OCI-LY1 (cell line): ENCODE results near the gene CCDC33.

Experiments used
- H2AFZ ChIP-seq: fragments of 200-600 bp; sonication (generic), shearing (Covaris generic); 2 replicates; pipeline ENCODE4 v1.6.0; 2014; ENCODE audit warnings: antibody characterized with exemption, mild to moderate bottlenecking, low read length
- H3F3A ChIP-seq: fragments of 200-600 bp; sonication (generic), shearing (Covaris generic); 2 replicates; pipeline ENCODE4 v1.6.0; 2014; ENCODE audit warnings: mild to moderate bottlenecking, antibody characterized with exemption, low read length, moderate library complexity; ENCODE audit not compliant: insufficient read depth
- H3K27ac ChIP-seq: fragments of 200-600 bp; sonication (generic); 2 replicates; pipeline ENCODE4 v1.5.1; 2014; ENCODE audit warnings: low read length, mixed run types, mild to moderate bottlenecking, low read depth; ENCODE audit not compliant: poor library complexity, severe bottlenecking
- H3K27me3 ChIP-seq: fragments of 200-600 bp; sonication (generic); 2 replicates; pipeline ENCODE4 v1.6.0; 2014; ENCODE audit warnings: antibody characterized with exemption, mild to moderate bottlenecking, low read length, moderate library complexity; ENCODE audit not compliant: insufficient read depth
- H3K36me3 ChIP-seq: fragments of 200-600 bp; sonication (generic); 2 replicates; pipeline ENCODE4 v1.6.1; 2014; ENCODE audit warnings: mild to moderate bottlenecking, antibody characterized with exemption, low read length, moderate library complexity, mixed read lengths; ENCODE audit not compliant: insufficient read depth
- H3K4me1 ChIP-seq: fragments of 200-600 bp; sonication (generic); 2 replicates; pipeline ENCODE4 v1.5.1; 2014; ENCODE audit warnings: mild to moderate bottlenecking, low read length, moderate library complexity; ENCODE audit not compliant: insufficient read depth, severe bottlenecking
- H3K4me2 ChIP-seq: fragments of 200-600 bp; sonication (generic), shearing (Covaris generic); 2 replicates; pipeline ENCODE4 v1.6.1; 2014; ENCODE audit warnings: low read length
- H3K4me3 ChIP-seq: fragments of 200-600 bp; sonication (generic); 2 replicates; pipeline ENCODE4 v1.5.1; 2014; ENCODE audit warnings: low read length, low read depth, mild to moderate bottlenecking, mixed read lengths; ENCODE audit not compliant: poor library complexity, severe bottlenecking
- H3K79me2 ChIP-seq: fragments of 200-600 bp; shearing (Covaris generic); 2 replicates; pipeline ENCODE4 v1.6.1; 2016; ENCODE audit warnings: mixed run types, low read length, mixed read lengths; ENCODE audit not compliant: insufficient read depth
- H3K9ac ChIP-seq: fragments of 200-600 bp; sonication (generic), shearing (Covaris generic); 2 replicates; pipeline ENCODE4 v1.6.1; 2014; ENCODE audit warnings: mild to moderate bottlenecking, low read length, mixed read lengths
- H3K9me2 ChIP-seq: fragments of 200-600 bp; sonication (generic), shearing (Covaris generic); 2 replicates; pipeline ENCODE4 v1.6.1; 2014; ENCODE audit warnings: low read depth, mild to moderate bottlenecking, low read length, mixed read lengths
- H3K9me3 ChIP-seq: fragments of 200-600 bp; shearing (Covaris generic); 2 replicates; pipeline ENCODE4 v1.6.1; 2014; ENCODE audit warnings: low read length, mixed read lengths
- H4K20me1 ChIP-seq: fragments of 200-600 bp; sonication (generic), shearing (Covaris generic); 2 replicates; pipeline ENCODE4 v1.6.0; 2016; ENCODE audit warnings: mild to moderate bottlenecking, low read length; ENCODE audit not compliant: insufficient read depth
- EZH2 ChIP-seq: fragments of 200-600 bp; sonication (generic), shearing (Covaris generic); IDR thresholded peaks from 2 replicates; pipeline ENCODE4 v1.8.0; 2017; ENCODE audit warnings: borderline replicate concordance, mixed run types, mild to moderate bottlenecking, antibody characterized with exemption, low read length, moderate library complexity, mixed read lengths
- TF ChIP-seq, protein P1 (sequence below): fragments of 200-600 bp; sonication (generic), shearing (Covaris generic); IDR thresholded peaks from 2 replicates; pipeline ENCODE4 v1.5.1; 2017; ENCODE audit warnings: mild to moderate bottlenecking, antibody characterized with exemption, low read length, moderate library complexity, mixed read lengths

The CCDC33 gene

GRCh38 chr15:74233373-74233772 lies 2.8 kb upstream of the CCDC33 start:
- no peaks in the 10 kb centered on the region for H3K36me3 ChIP-seq
- H4K20me1 ChIP-seq = no peaks in the 10 kb centered on the region
- H3K9ac ChIP-seq = no peak overlapping the region
- no peak overlapping the region for H3K4me2 ChIP-seq
- H3K4me1 ChIP-seq = no peaks in the 10 kb centered on the region
- TF ChIP-seq, protein P1, sequence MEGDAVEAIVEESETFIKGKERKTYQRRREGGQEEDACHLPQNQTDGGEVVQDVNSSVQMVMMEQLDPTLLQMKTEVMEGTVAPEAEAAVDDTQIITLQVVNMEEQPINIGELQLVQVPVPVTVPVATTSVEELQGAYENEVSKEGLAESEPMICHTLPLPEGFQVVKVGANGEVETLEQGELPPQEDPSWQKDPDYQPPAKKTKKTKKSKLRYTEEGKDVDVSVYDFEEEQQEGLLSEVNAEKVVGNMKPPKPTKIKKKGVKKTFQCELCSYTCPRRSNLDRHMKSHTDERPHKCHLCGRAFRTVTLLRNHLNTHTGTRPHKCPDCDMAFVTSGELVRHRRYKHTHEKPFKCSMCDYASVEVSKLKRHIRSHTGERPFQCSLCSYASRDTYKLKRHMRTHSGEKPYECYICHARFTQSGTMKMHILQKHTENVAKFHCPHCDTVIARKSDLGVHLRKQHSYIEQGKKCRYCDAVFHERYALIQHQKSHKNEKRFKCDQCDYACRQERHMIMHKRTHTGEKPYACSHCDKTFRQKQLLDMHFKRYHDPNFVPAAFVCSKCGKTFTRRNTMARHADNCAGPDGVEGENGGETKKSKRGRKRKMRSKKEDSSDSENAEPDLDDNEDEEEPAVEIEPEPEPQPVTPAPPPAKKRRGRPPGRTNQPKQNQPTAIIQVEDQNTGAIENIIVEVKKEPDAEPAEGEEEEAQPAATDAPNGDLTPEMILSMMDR = no peak
- H3K27ac ChIP-seq = no peak overlapping the region
- H3K4me3 ChIP-seq = no peak overlapping the region
- H3K9me3 ChIP-seq = no peaks in the 10 kb centered on the region
- no peak overlapping the region for H2AFZ ChIP-seq
- no peaks in the 10 kb centered on the region for H3K9me2 ChIP-seq
- H3F3A ChIP-seq = no peaks in the 10 kb centered on the region
- H3K79me2 ChIP-seq = no peaks in the 10 kb centered on the region
- H3K27me3 ChIP-seq = no peaks in the 10 kb centered on the region; the same call in 1 of the 2 replicates

- Histone ChIP-seq H3K27me3 (no peaks in the 10 kb centered on the region; the same call in 1 of the 2 replicates), H3K9me2 (no peaks in the 10 kb centered on the region), H3K36me3 (no peaks in the 10 kb centered on the region), H3K4me3 (no peak overlapping the region), H3F3A (no peaks in the 10 kb centered on the region), H3K9ac (no peak overlapping the region), H2AFZ (no peak overlapping the region), H3K27ac (no peak overlapping the region), H4K20me1 (no peaks in the 10 kb centered on the region), H3K79me2 (no peaks in the 10 kb centered on the region), H3K9me3 (no peaks in the 10 kb centered on the region), H3K4me2 (no peak overlapping the region), H3K4me1 (no peaks in the 10 kb centered on the region)
- TF ChIP-seq, protein P1 = no peak
- TF ChIP-seq EZH2 = no peak
These were observed 2.1 kb upstream of the CCDC33 start for GRCh38 chr15:74233851-74234597.

DNA sequence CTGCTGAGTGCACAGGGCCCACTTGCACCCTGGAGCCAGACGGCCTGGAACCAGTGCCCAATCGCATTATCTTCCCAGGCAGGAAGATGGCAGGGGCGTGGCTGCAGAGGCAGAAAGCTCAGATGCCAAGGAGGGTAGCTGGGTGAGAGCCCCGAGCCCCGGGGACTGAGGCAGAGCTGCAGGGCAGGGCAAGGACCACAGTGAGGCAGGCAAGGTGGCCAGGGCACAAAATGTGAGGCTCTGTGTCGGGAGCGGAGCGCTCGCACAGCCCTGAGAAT lies 1.6 kb upstream of the CCDC33 start:
- H2AFZ ChIP-seq = no peak overlapping the region
- H3K9me3 ChIP-seq = no peaks in the 10 kb centered on the region
- H3K36me3 ChIP-seq = no peaks in the 10 kb centered on the region
- H3K27ac ChIP-seq = no peak overlapping the region
- no peaks in the 10 kb centered on the region for H3F3A ChIP-seq
- no peaks in the 10 kb centered on the region for H3K79me2 ChIP-seq
- no peak overlapping the region for H3K9ac ChIP-seq
- TF ChIP-seq EZH2 = no peak
- TF ChIP-seq, protein P1 = no peak
- H3K4me2 ChIP-seq = no peak overlapping the region
- no peaks in the 10 kb centered on the region for H3K9me2 ChIP-seq
- no peaks in the 10 kb centered on the region; the same call in 1 of the 2 replicates for H3K27me3 ChIP-seq
- H3K4me3 ChIP-seq = no peak overlapping the region
- H3K4me1 ChIP-seq = no peaks in the 10 kb centered on the region
- no peaks in the 10 kb centered on the region for H4K20me1 ChIP-seq
